Mucosa of descending colon (tissue), 3 donors: Measurements from ENCODE around the gene DDX46. TPM values are rescaled to one million over a fixed set of nuclear protein-coding genes. Genes with fewer than 3 reads are reported as not detected.
"Not testable (repeated sequence)": the region's sequence is repeated elsewhere in the genome, so short reads cannot be mapped to it uniquely, and the experiment has no call there.

Experiments
- ATAC-seq: fragments of 200-7000 bp; cut with Tn5 transposase; one replicate; pipeline ENCODE4 v1.9.1; 2020; ENCODE audit warnings: mild to moderate bottlenecking, moderate library complexity
- DNase-seq, 3 donors: peaks; one replicate each; pipeline ENCODE4 v3.0.0-alpha.2; 2020
- H3K36me3 ChIP-seq: fragments of 200-600 bp; one replicate; pipeline ENCODE4 v1.8.0; 2021; ENCODE audit warnings: low read depth, mild to moderate bottlenecking
- H3K4me1 ChIP-seq: fragments of 200-600 bp; one replicate; pipeline ENCODE4 v1.8.0; 2021; ENCODE audit warnings: low read depth, mild to moderate bottlenecking
- H3K4me3 ChIP-seq: fragments of 200-600 bp; one replicate; pipeline ENCODE4 v1.8.0; 2021; ENCODE audit warnings: mild to moderate bottlenecking
- H3K9me3 ChIP-seq: fragments of 200-600 bp; one replicate; pipeline ENCODE4 v1.8.0; 2021; ENCODE audit warnings: mild to moderate bottlenecking
- CTCF ChIP-seq: fragments of 200-600 bp; IDR thresholded peaks from one replicate; pipeline ENCODE4 v1.8.0; 2022; ENCODE audit warnings: antibody characterized with exemption, mild to moderate bottlenecking
- intact Hi-C, 2 donors: fragments of 100-400 bp; cut with DNase I in 1 of 2; cut with micrococcal nuclease in 1 of 2; formaldehyde crosslinking; loops; one replicate each; pipeline versions ENCODE4 v1.11.0 to v1.11.1; 2022; cut with DNase I, micrococcal nuclease
- long read RNA-seq, 2 donors: library from polyadenylated mRNA; unstranded; transcript quantifications; one replicate each; pipeline ENCODE4 v2.0.0, GENCODE V29; 2019 to 2021
- total RNA-seq, 3 donors: library from RNA; stranded (reverse); fragmentation: NEBNext Ultra II Directional in 2 of 3; extraction: Animal tissue kit (Norgen Biotek cat#: 25700) in 2 of 3; gene quantifications; one replicate each; pipeline versions ENCODE4 v1.2.1 to v1.2.4, GENCODE V29; 2021 to 2023
- donor health status: DM: no; HTN: no; CAD: no; lungs with moderate emphysema.
- donor health status: DM: no; HTN: no; CAD: no.
- donor health status: DM: no; HTN: yes; CAD: no.

Gene DDX46
- total RNA-seq = 10 to 100 TPM; 40.2 to 53.2 (median 45.9) TPM
- long read RNA-seq, donor 1, full-length matches to known transcripts = 30 of 49 reads
- long read RNA-seq, donor 1, partial matches to known transcripts = 15 of 49 reads
- long read RNA-seq, donor 1, other reads (novel, unspliced or antisense) = 4 of 49 reads
- long read RNA-seq, donor 2, partial matches to known transcripts = 64 of 65 reads
- long read RNA-seq, donor 2, other reads (novel, unspliced or antisense) = 1 of 65 reads

- intact Hi-C loops = no loop called here
- Histone ChIP-seq H3K4me3 (peak within 1 kb of the TSS; percentile 60), H3K36me3 (no peaks in the 10 kb centered on the region), H3K9me3 (no peaks in the 10 kb centered on the region), H3K4me1 (peaks cover 11% of the 10 kb centered on the region)
- peak; percentile 96 to 97 (median 97) for DNase-seq
- ATAC-seq = peak; percentile 100
- peak; percentile 83 for TF ChIP-seq CTCF
These were observed at the start of gene DDX46 for GRCh38 chr5:134758504-134759341. DDX46 (plus strand) TSS chr5:134758779; CDS start chr5:134758939, 160 bp downstream.

- DNase-seq (no peak), ATAC-seq (no peak)
- no peak for TF ChIP-seq CTCF
- no peaks in the 10 kb centered on the region for H3K4me1 ChIP-seq
- H3K4me3 ChIP-seq = no peak overlapping the region
- peaks cover 18% of the 10 kb centered on the region for H3K36me3 ChIP-seq
- H3K9me3 ChIP-seq = no peaks in the 10 kb centered on the region
- intact Hi-C loops = no loop called here
These were observed 44.5 kb upstream of the DDX46 start for GRCh38 chr5:134714120-134714519.

- intact Hi-C loops = no loop called here
- DNase-seq = no peak
- ATAC-seq = no peak
- H3K4me3 ChIP-seq = no peak overlapping the region
- no peak for TF ChIP-seq CTCF
- no peaks in the 10 kb centered on the region for H3K9me3 ChIP-seq
- H3K36me3 ChIP-seq = peaks cover 18% of the 10 kb centered on the region
- H3K4me1 ChIP-seq = no peaks in the 10 kb centered on the region
These were observed 44.0 kb upstream of the DDX46 start for GRCh38 chr5:134714541-134714940.

- ATAC-seq, DNase-seq, intact Hi-C loops, H3K4me1 ChIP-seq, H3K9me3 ChIP-seq, H3K4me3 ChIP-seq: not testable (repeated sequence)
- H3K36me3 ChIP-seq = peaks cover 18% of the 10 kb centered on the region
These were observed 43.1 kb upstream of the DDX46 start for GRCh38 chr5:134715466-134715865.

- DNase-seq (no peak), ATAC-seq (no peak)
- no peak overlapping the region for H3K4me3 ChIP-seq
- H3K36me3 ChIP-seq = no peaks in the 10 kb centered on the region
- TF ChIP-seq CTCF = no peak
- intact Hi-C loops = no loop called here
- no peaks in the 10 kb centered on the region for H3K9me3 ChIP-seq
- H3K4me1 ChIP-seq = no peaks in the 10 kb centered on the region
These were observed 33.7 kb upstream of the DDX46 start for GRCh38 chr5:134724872-134725271.

- ATAC-seq (no peak), DNase-seq (no peak)
- no peaks in the 10 kb centered on the region for H3K36me3 ChIP-seq
- TF ChIP-seq CTCF = no peak
- no peak overlapping the region for H3K4me3 ChIP-seq
- no peaks in the 10 kb centered on the region for H3K9me3 ChIP-seq
- intact Hi-C loops = no loop called here
- H3K4me1 ChIP-seq = no peaks in the 10 kb centered on the region
These were observed 25.8 kb upstream of the DDX46 start for GRCh38 chr5:134732819-134733218.
